ENCODE measurements around the gene CADM4. TPM values are rescaled to one million over a fixed set of nuclear protein-coding genes. Genes with fewer than 3 reads are reported as not detected.

The CADM4 gene
- total and polyA plus RNA-seq, 2 of the 8 experiments (the other 6 are each of a cell fraction or from before 2014, with no cell fraction given), result 13.5 to 25.0 TPM

- TF ChIP-seq HDAC2 (IDR thresholded peaks at IDR 0.05; ENCODE audit: borderline replicate concordance in 1 of 2, low read depth in 2 of 2, low read length in 2 of 2) (no peak), SAP30 (IDR thresholded peaks at IDR 0.05; ENCODE audit: insufficient read depth, insufficient replicate concordance, low read length) (no peak), USF2 (IDR thresholded peaks at IDR 0.05; ENCODE audit: low read length) (no peak), KDM5A (IDR thresholded peaks at IDR 0.05; ENCODE audit: low read length) (no peak)
Measured at GRCh38 chr19:43675269-43675879, 35.7 kb upstream of the CADM4 start (continued).
